ENCODE data around the gene SON.
A peak's percentile ranks its signal among the peaks of the same experiment; 100 is the strongest.

SON gene

GRCh38 chr21:33541756-33542639, 840 bp upstream of the SON start, which contains the start of gene GART:
TSS of gene GART (minus strand) at chr21:33542117. CDS start at chr21:33539315, 2,802 bp downstream.
- Histone ChIP-seq H3K27ac (ENCODE audit: extremely low read depth, low read depth, low read length) (peak within 1 kb of the TSS; percentile 93), H3K4me3 (ENCODE audit: low read depth, low read length) (peak within 1 kb of the TSS; percentile 98), H3K9me3 (ENCODE audit: control insufficient read depth, insufficient read depth, low read depth, low read length) (no peaks in the 10 kb centered on the region), H3K36me3 (ENCODE audit: control insufficient read depth in 2 of 2, insufficient read depth in 1 of 2, low read length in 2 of 2) (peaks cover 35 to 40% of the 10 kb centered on the region in 2 experiments), H3K4me1 (ENCODE audit: control insufficient read depth, insufficient read depth, low read length) (peaks cover 12% of the 10 kb centered on the region)
- POLR2A ChIA-PET, result interaction anchor here (1.5 kb wide), 1 partner anchor 62 kb away, joined by 8 read pairs; the partner anchor contains the start of gene TMEM50B
- CTCF ChIA-PET, result no interaction called here
- TF ChIP-seq ZFHX2 (tag by site-specific recombination; conservative IDR thresholded peaks at IDR 0.05) (no peak; the same call in 1 of the 2 replicates), ZNF513 (tag by site-specific recombination; IDR thresholded peaks at IDR 0.05) (peak; percentile 51; the same call in 1 of the 2 replicates), ZNF146 (tag by site-specific recombination; IDR thresholded peaks at IDR 0.05) (peak; percentile 19; the same call in 1 of the 2 replicates), ZNF350 (tag by site-specific recombination; IDR thresholded peaks at IDR 0.05) (no peak), FEZF1 (tag by site-specific recombination; IDR thresholded peaks at IDR 0.05) (no peak), EGR2 (tag by site-specific recombination; IDR thresholded peaks at IDR 0.05; ENCODE audit: low read depth) (no peak), ZNF561 (tag by site-specific recombination; IDR thresholded peaks at IDR 0.05; ENCODE audit: borderline replicate concordance) (peak; percentile 75), ZNF76 (tag by site-specific recombination; IDR thresholded peaks at IDR 0.05; ENCODE audit: borderline replicate concordance, low read depth) (peak; percentile 33; the same call in 1 of the 2 replicates), ZFP69B (tag by site-specific recombination; IDR thresholded peaks at IDR 0.05) (no peak), ZNF626 (tag by site-specific recombination; IDR thresholded peaks at IDR 0.05) (no peak), ZNF518A (tag by site-specific recombination; conservative IDR thresholded peaks at IDR 0.05; ENCODE audit: low read depth) (no peak), SP7 (tag by site-specific recombination; IDR thresholded peaks at IDR 0.05) (peak; percentile 60), ZNF10 (tag by site-specific recombination; IDR thresholded peaks at IDR 0.05) (peak; percentile 55; the same call in 1 of the 2 replicates), ZNF426 (tag by site-specific recombination; IDR thresholded peaks at IDR 0.05) (0 out of 2 replicates have a peak, but pooled peaks have one; percentile 8), ZNF571 (tag by site-specific recombination; IDR thresholded peaks at IDR 0.05) (no peak), ZNF555 (tag by site-specific recombination; conservative IDR thresholded peaks at IDR 0.05) (no peak), ZNF692 (tag by site-specific recombination; IDR thresholded peaks at IDR 0.05) (peak; percentile 68), ZBTB6 (tag by site-specific recombination; IDR thresholded peaks at IDR 0.05) (no peak), SALL2 (tag by site-specific recombination; IDR thresholded peaks at IDR 0.05; ENCODE audit: borderline replicate concordance) (no peak), ZNF341 (tag by site-specific recombination; IDR thresholded peaks at IDR 0.05; ENCODE audit: low read depth) (peak; percentile 62; the same call in 1 of the 2 replicates), ZNF157 (tag by site-specific recombination; IDR thresholded peaks at IDR 0.05) (no peak), ZNF600 (tag by site-specific recombination; IDR thresholded peaks at IDR 0.05) (no peak; the same call in 1 of the 2 replicates), ZNF623 (tag by site-specific recombination; IDR thresholded peaks at IDR 0.05) (0 out of 2 replicates have a peak, but pooled peaks have one; percentile 12)

Data from HEK293 (cell line).